AG20443 (cell line): ENCODE data around the gene RAB8B.

Experiments
- DNase-seq: peaks from one replicate; pipeline ENCODE4 v3.0.0; 2012; ENCODE audit warnings: low spot score, mixed read lengths

RAB8B gene

DNA sequence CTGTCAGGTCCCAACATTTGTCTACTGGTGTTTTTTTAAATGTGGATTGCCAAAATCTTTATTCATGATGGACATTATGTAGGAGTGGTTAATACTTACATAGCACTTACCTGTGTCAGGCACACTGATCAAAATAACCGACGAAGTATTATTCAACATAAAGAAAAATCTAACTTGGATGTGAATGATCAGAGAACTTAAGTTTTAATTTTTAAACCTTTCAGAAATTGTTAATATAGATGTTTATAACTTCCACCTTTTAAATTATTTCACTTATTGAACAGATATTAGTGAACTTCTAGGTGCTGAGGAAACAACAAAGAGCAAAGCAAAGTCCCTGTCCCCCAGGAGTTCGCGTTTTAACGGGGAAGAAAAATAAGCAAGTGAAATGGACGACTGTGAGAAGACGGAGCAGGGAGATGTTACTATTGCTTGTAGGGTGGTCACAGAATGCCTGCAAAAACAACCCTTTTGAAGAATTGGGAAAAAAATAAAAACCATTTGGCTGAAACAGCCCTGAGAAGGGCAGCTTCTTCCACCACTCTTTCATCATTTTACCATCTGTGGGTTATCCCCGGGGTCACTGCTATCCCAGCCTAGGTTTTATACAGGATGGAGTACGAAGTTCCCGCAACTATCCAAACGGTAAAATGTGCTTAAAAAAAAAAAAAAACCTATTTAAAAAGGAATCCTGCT lies 87.1 kb downstream of the RAB8B start:
- DNase-seq = no peak

DNA sequence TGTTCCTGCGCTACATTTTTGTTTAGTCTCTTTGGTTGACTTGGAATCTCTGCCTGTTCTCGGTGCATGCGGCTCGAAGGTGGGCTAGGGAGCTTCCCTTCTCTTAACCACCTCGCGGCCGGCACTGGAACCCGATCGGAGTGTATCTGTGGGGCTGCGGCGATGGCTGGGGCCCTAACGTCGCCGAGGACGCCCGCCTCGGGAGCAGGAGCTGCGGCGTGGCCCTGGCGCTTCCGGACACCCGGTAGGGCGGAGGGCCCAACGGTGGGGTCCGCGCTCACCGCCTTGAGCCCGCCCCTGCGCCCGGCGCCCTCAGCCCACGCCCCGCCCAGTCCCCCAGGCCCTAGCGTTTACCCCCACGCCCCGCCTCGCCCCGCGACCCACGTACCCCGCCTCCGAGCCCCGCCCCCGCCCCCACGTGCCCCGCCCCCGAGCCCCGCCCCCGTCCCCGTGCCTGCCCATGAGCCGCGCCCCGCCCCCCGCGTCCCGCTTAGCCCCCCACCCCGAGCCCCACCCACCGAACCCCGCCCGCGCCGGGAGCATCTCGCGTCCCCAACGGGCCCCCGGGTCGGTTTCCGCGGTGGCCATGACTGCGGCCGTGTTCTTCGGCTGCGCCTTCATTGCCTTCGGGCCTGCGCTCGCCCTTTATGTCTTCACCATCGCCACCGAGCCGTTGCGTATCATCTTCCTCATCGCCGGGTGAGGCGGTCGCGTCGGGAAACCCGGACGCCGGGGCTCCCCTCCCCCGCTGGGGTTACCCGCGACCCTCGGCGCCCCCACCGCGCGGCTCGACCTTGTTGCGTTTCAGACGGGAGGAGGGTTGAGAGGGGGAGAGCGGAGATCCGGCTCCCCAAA lies 87.9 kb downstream of the RAB8B start, which contains the start of gene APH1B:
APH1B (plus strand) TSS at position 568 of the 855 bp plus-strand sequence; CDS start at position 587, 19 bp downstream.
- peak; percentile 91 for DNase-seq

GRCh38 chr15:63277893-63278456 lies 88.6 kb downstream of the RAB8B start:
- no peak for DNase-seq

DNA sequence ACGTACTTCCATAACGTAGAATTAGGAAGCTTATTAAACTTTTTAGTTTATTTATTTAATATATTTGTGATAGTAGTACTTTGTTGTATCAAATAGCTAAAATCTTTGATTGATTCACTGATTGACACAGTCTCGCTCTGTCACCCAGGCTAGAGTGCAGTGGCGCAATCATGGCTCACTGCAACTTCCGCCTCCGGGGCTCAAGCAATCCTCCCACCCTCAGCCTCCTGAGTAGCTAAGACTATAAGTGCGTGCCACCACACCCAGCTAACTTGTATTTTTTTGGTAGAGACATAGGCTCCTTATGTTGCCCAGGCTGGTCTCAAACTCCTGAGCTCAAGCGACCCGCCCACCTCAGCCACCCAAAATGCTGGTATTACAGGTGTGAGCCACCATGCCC lies 93.7 kb downstream of the RAB8B start:
- no peak for DNase-seq

DNA sequence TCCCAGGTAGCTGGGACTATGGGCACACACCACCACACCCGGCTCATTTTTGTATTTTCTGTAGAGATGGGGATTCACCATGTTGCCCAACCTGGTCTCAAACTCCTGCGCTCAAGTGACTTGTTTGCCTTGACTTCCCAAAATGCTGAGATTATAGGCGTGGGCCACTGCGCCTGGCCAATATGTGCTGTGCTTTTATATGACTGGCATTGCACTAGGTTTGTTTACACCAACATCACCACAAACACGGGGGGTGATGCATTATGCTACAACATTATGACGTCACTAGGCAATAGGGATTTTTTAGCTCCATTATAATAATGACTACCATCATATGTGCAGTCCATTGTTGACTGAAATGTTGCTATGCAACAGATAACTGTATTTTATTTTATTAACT lies 94.9 kb downstream of the RAB8B start:
- no peak for DNase-seq

- DNase-seq = no peak
These were observed 97.7 kb downstream of the RAB8B start for GRCh38 chr15:63287109-63287508.

GRCh38 chr15:63288342-63288741 lies 98.9 kb downstream of the RAB8B start:
- DNase-seq = no peak

DNA sequence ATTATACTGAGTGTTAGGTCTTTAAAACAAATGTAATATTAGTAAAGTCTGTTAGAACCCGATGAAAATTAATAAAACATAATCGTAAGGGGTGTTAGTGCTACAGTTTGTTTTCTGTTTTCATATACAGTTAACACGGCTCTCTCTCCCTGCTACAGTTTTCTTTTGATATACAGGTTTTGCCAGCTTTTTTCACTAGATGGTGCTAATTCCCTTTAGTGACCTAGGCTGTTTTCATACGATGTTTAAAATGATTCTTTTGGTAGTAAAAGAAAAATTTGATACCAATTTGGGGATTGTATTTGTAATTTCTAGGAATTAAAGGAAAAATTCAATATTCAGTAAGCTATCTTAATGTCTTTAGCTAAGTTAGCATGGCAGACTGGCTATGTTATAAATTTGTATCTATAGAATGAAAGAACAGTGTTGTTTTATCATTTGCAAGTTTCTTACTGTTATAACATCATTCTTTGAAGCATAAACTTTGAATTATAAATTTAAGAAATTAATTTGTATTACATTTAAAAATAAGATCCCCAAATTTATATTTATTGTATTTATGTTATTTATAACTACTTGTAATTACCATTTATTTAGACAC lies 99.5 kb downstream of the RAB8B start:
- DNase-seq = peak; percentile 60

- DNase-seq = peak; percentile 73
These were observed 102.1 kb downstream of the RAB8B start for GRCh38 chr15:63291507-63291906.

GRCh38 chr15:63292241-63292640 lies 102.8 kb downstream of the RAB8B start:
- no peak for DNase-seq

- peak; percentile 23 for DNase-seq
These were observed 103.4 kb downstream of the RAB8B start for GRCh38 chr15:63292771-63293170.

GRCh38 chr15:63294359-63294758 lies 105.0 kb downstream of the RAB8B start:
- DNase-seq = no peak

DNA sequence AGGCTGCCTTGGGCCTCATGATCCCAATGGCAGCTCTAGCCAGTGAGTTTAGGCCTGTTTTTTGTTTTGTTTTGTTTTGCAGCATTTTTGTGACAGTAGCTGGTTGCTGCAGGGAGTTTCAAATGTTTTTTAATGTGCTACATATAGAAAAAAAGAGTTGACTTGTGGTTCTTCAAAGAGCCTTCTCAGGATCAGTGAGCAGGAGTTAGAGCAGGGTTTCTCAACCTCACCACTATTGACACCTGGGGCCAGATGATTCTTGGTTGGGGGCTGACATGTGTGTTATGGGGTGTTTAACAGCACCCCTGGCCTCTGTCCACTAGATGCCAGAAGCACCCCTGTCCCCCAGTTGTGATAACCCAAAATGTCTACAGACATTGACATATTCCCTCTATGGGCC lies 105.9 kb downstream of the RAB8B start:
- DNase-seq = no peak

DNA sequence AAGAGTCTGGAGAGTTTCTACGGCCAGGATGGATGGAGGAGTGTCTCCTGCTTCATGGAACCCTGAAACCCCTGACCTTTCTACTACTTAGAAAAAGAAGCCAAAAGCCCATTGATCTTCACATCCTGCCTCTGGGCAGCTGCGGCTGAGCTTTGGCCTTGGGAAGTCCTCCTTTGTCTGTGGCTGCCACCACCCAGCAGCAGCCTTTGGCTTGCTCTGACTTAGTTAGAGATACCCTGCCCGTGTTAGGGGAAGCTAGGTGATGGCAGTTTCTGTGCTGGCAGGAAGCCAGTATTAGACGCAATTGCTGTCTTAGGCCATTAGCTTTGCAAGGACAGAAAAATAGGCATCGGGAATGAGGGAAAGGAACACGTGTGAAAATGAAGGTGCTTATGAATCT lies 106.8 kb downstream of the RAB8B start:
- no peak for DNase-seq

DNA sequence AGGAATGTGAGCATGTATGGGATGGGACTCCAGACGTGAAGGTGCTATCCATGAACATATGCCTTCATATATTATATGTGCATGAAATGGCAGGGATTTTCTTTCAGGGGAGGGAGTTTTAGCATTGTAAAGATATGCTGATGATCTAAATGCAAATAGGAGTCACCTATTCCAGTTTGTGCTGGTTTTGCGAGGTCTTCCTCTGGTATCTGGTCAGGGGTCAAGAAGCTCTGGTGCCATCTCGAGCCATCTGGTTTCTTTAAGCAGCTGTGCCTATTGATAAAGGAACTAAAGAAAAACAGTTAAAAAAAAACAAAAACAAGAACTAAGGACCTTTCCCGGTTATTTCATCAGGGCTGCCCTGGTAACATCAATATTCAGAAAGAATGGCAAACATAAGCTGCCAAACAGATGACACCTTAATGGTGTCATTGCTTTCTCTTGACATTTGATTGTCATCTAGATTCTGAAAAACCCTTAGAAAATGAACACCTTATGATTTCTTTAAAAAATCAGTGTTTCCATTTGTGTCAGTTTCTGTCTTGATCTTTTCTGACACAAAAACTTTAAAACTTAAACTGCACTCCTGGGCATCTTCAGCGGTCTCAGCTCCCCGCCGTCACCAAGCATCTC lies 110.7 kb downstream of the RAB8B start:
- DNase-seq = no peak

- DNase-seq = no peak
These were observed 111.7 kb downstream of the RAB8B start for GRCh38 chr15:63301088-63301487.

GRCh38 chr15:63305260-63305659 lies 115.9 kb downstream of the RAB8B start:
- DNase-seq = no peak

GRCh38 chr15:63306492-63307073 lies 117.2 kb downstream of the RAB8B start:
- no peak for DNase-seq

DNA sequence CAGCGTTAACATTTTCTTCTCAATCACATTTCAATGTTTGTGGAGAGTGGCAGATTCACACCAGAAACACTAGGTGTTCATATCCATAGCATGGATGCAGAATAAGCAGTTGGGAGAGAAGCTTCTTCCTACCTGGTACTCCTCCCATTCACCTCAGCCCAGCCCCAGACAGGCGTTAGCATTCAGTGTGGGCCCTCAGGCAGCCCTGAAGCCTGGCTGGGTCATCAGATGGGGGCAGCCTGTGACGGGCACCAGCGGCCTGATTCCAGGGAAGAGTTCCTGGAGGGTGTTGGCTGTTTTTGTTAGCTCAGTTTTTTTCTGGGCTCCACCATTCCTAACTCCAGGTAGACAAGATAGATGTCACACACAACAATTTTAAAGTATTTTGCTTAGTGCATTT lies 119.1 kb downstream of the RAB8B start:
- DNase-seq = no peak

- DNase-seq = no peak
These were observed 119.5 kb downstream of the RAB8B start for GRCh38 chr15:63308947-63309346.

DNA sequence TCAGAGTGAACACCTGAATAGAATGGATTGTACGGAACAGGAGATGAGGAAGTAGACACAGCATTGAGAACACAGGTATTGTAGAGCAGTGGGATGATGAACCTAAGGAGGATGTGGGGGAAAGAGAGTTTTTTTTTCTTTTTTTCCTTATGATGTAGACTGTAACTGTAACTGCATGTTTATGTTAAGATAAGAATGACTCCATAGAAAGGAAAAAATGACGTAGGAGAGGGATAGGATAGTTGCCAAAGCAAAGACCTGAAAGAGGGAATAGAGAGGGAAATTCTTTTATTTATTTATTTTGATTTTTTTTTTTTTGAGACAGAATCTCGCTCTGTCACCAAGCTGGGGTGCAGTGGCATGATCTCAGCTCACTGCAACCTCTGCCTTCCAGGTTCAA lies 121.2 kb downstream of the RAB8B start:
- DNase-seq = no peak

- DNase-seq = no peak
These were observed 122.9 kb downstream of the RAB8B start for GRCh38 chr15:63312286-63312685.
